GM12878 (cell line): Measurements from ENCODE around the gene CDK11B. TPM values are rescaled to one million over a fixed set of nuclear protein-coding genes. Genes with fewer than 3 reads are reported as not detected.
"Not testable (repeated sequence)": the region's sequence is repeated elsewhere in the genome, so short reads cannot be mapped to it uniquely, and the experiment has no call there.

Experiments used
- ATAC-seq: fragments of 200-7000 bp; cut with Tn5 transposase; 3 replicates; pipeline ENCODE4 v1.9.1; 2020; ENCODE audit warnings: mild to moderate bottlenecking, moderate library complexity
- BruUV-seq: library from RNA; stranded (reverse); fragments of 400-500 nt; replicated peaks from 2 replicates; lab custom pipeline; 2021; lab: Mats Ljungman, UMichigan
- CTCF ChIA-PET: fragments of 300-600 bp; sonication (Branson Sonifier 250); formaldehyde crosslinking; extraction: SDS; loops from one replicate; lab custom pipeline; 2021; ENCODE audit warnings: inconsistent platforms; lab: Yijun Ruan, JAX
- POLR2A ChIA-PET: fragments of 350-600 bp; formaldehyde crosslinking; extraction: SDS; loops from one replicate; lab custom pipeline; 2021; ENCODE audit warnings: inconsistent platforms; lab: Charles Lee
- RAD21 ChIA-PET: fragments of 300-600 bp; sonication (Branson Sonifier 250); formaldehyde crosslinking; loops from one replicate; lab custom pipeline; 2023; ENCODE audit warnings: antibody characterized with exemption; ENCODE audit not compliant: unreplicated experiment; lab: Charles Lee
- SMC1A ChIA-PET: fragments of 300-600 bp; sonication (Branson Sonifier 250); formaldehyde crosslinking; loops from one replicate; lab custom pipeline; 2023; ENCODE audit not compliant: unreplicated experiment, uncharacterized antibody; lab: Charles Lee
- DNase-seq: peaks from one replicate; pipeline ENCODE4 v3.0.0-alpha.2; 2011; ENCODE audit warnings: low read depth, low spot score
- FAIRE-seq: peaks from 3 replicates; lab custom pipeline; 2011; peaks lifted over from hg19 to GRCh38; lab: Jason Lieb, UNC
- H2AFZ ChIP-seq: 2 replicates; pipeline ENCODE4 v1.6.0; 2011; ENCODE audit warnings: low read depth, low read length, control low read depth; ENCODE audit not compliant: control insufficient read depth
- H3K27ac ChIP-seq: 2 replicates; pipeline ENCODE4 v1.5.1; 2011; ENCODE audit warnings: control low read depth; ENCODE audit not compliant: control insufficient read depth, insufficient read depth
- H3K27me3 ChIP-seq, 2 experiments: replicated peaks in 1 of 2; 2 replicates each; pipeline versions ENCODE4 v1.6.0 to v1.6.1; 2011; ENCODE audit warnings: low read length in 1 of 2; ENCODE audit not compliant: control insufficient read depth in 2 of 2, insufficient read depth in 2 of 2
- H3K36me3 ChIP-seq, 2 experiments: 2 replicates each; pipeline ENCODE4 v1.5.1; 2011; ENCODE audit warnings: low read length in 1 of 2; ENCODE audit not compliant: control insufficient read depth in 2 of 2, insufficient read depth in 2 of 2
- H3K4me1 ChIP-seq: 2 replicates; pipeline ENCODE4 v1.6.1; 2011; ENCODE audit warnings: mild to moderate bottlenecking, low read length, moderate library complexity, mixed read lengths; ENCODE audit not compliant: control insufficient read depth, insufficient read depth
- H3K4me2 ChIP-seq: 2 replicates; pipeline ENCODE4 v1.6.0; 2011; ENCODE audit warnings: control low read depth; ENCODE audit not compliant: control insufficient read depth, insufficient read depth
- H3K4me3 ChIP-seq: fragments of 200-600 bp; sonication (generic); 2 replicates; pipeline ENCODE4 v1.5.1; 2016
- H3K79me2 ChIP-seq: 2 replicates; pipeline ENCODE4 v1.6.0; 2011; ENCODE audit warnings: low read length; ENCODE audit not compliant: control insufficient read depth, insufficient read depth
- H3K9ac ChIP-seq: 2 replicates; pipeline ENCODE4 v1.8.0; 2011; ENCODE audit warnings: low read length, control low read depth, mixed read lengths; ENCODE audit not compliant: control insufficient read depth, insufficient read depth
- H3K9me3 ChIP-seq: replicated peaks from 3 replicates; pipeline ENCODE4 v1.5.1; 2011; ENCODE audit warnings: mild to moderate bottlenecking, low read length; ENCODE audit not compliant: control insufficient read depth, insufficient read depth
- H4K20me1 ChIP-seq: 2 replicates; pipeline ENCODE4 v1.6.0; 2011; ENCODE audit not compliant: control insufficient read depth, insufficient read depth
- WGBS: methylation state at CpG from one replicate; pipeline ENCODE4 v1.1.6; 2016; ENCODE audit warnings: low lambda C conversion rate; ENCODE audit not compliant: insufficient replicate concordance, insufficient coverage; ENCODE audit errors: missing lambda C conversion rate; 5-methylcytosine and 5-hydroxymethylcytosine counted together
- in situ Hi-C: fragments of 300-500 bp; cut with MboI; formaldehyde crosslinking; loops from 9 replicates; pipeline ENCODE4 v1.14.3; 2018; ENCODE audit warnings: mixed read lengths
- intact Hi-C: fragments of 100-400 bp; cut with micrococcal nuclease; formaldehyde crosslinking; loops from one replicate; pipeline ENCODE4 v1.14.2; 2022; ENCODE audit not compliant: unreplicated experiment
- polyA plus RNA-seq, 11 experiments: library from polyadenylated mRNA; depleted of rRNA in 4 of 11; unstranded in 6 of 11; stranded (reverse) in 5 of 11; fragments of >200 nt; fragmentation: Nextera tagmentation in 4 of 11; fragmentation: Illumina TruSeq in 1 of 11; extraction: Ambion mirVana in 4 of 11; extraction: Trizol in 1 of 11; gene quantifications; 1 replicate in 1 of 11; 2 replicates in 10 of 11; pipeline versions ENCODE4 v1.2.1 to v1.2.3, GENCODE V29; 2011 to 2016; ENCODE audit warnings: inconsistent platforms in 2 of 11, missing spikeins in 2 of 11, low read depth in 1 of 11
- total RNA-seq, 4 experiments: library from RNA; depleted of rRNA in 3 of 4; stranded (reverse); fragments of >200 nt in 3 of 4; fragmentation: Illumina TruSeq in 1 of 4; extraction: Trizol in 1 of 4; gene quantifications; 2 replicates each; pipeline versions ENCODE4 v1.2.1 to v1.2.3, GENCODE V29; 2013 to 2021

The CDK11B gene
- total and polyA plus RNA-seq, 10 of the 15 experiments (the other 5 are each of a cell fraction or from before 2014, with no cell fraction given): 3.2 to 30.9 (median 18.0) TPM

DNA sequence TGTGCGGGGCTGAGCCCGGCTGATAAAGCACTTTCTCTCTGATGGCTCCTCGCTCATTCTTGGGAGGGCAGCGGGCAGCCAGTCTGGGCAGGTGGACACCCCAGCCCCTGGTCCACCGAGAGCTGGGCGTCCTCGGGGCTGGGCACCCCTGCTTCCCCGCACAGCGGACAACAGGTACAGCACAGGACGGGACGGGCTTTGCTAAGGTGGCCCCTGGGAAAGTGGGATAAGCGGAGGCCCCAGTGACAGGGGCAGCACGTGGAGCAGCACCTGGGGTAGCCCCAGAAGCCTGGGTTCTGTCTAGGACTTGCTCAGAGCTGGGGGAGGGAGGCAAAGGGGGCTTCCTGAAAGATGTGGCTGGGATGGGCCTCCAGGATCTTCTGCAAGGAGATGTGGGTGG is 24.2 kb downstream of the CDK11B start:
- H3K4me1 ChIP-seq, H3K79me2 ChIP-seq, H3K36me3 ChIP-seq, H3K4me3 ChIP-seq, SMC1A ChIA-PET, H3K27ac ChIP-seq, H3K9ac ChIP-seq, ATAC-seq, in situ Hi-C loops, POLR2A ChIA-PET, H4K20me1 ChIP-seq, H3K4me2 ChIP-seq, H3K9me3 ChIP-seq, RAD21 ChIA-PET, DNase-seq, H2AFZ ChIP-seq, FAIRE-seq, H3K27me3 ChIP-seq, BruUV-seq, CTCF ChIA-PET, intact Hi-C loops: not testable (repeated sequence)
- 96% methylated on average over 10 of the region's 13 CpGs for WGBS

DNA sequence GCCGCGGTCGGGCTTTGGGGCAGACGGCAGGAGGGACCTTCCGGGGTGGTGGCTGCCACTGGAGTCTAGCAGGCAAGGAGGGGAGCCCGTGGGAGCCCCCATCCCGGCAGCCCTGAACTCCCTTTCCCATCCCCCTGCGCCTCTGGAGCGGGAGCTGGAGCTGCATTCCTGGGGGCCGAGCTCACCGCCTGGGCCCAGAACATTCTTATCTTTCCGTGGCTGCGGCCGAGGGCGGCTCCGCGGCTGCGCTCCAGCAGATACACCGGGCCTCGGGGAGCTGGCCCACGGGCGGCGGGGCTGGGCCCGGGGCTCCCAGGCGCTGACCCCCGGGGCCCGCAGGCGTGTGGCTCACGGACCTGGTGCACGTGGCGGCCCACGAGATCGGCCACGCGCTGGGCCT is 25.4 kb downstream of the CDK11B start:
- intact Hi-C loops, H3K79me2 ChIP-seq, H3K4me2 ChIP-seq, BruUV-seq, H3K27me3 ChIP-seq, H3K4me1 ChIP-seq, POLR2A ChIA-PET, SMC1A ChIA-PET, ATAC-seq, CTCF ChIA-PET, RAD21 ChIA-PET, H2AFZ ChIP-seq, H3K9me3 ChIP-seq, H4K20me1 ChIP-seq, FAIRE-seq, H3K27ac ChIP-seq, H3K4me3 ChIP-seq, H3K9ac ChIP-seq, H3K36me3 ChIP-seq, in situ Hi-C loops, DNase-seq: not testable (repeated sequence)
- no CpG with 5 or more reads among the region's 35 CpGs for WGBS
